ENCODE measurements around the gene MAML1.
"Not testable (repeated sequence)": the region's sequence is repeated elsewhere in the genome, so short reads cannot be mapped to it uniquely, and the experiment has no call there.

MAML1 gene

GRCh38 chr5:179732412-179732917, at the start of gene MAML1:
MAML1 (plus strand) TSS chr5:179732822; CDS start chr5:179733113, 291 bp downstream.
- peak; percentile 99 for DNase-seq

DNA sequence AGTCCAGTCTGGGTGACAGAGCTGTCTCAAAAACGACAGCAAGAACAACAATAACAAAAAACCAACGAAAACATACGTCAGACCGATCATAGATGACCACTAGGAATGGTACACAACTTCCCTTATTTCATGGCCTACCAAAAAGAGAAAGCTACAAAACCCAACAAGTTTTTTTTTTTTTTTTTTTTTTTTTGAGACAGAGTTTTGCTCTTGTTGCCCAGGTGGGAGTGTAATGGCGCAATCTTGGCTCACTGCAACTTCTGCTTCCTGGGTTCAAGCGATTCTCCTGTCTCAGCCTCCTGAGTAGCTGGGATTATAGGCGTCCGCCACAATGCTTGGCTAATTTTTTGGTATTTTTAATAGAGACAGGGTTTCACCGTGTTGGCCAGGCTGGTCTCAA, 43.4 kb upstream of the MAML1 start:
- DNase-seq: not testable (repeated sequence)

- no peak for DNase-seq
Measured at GRCh38 chr5:179694561-179694960, 38.1 kb upstream of the MAML1 start.

DNA sequence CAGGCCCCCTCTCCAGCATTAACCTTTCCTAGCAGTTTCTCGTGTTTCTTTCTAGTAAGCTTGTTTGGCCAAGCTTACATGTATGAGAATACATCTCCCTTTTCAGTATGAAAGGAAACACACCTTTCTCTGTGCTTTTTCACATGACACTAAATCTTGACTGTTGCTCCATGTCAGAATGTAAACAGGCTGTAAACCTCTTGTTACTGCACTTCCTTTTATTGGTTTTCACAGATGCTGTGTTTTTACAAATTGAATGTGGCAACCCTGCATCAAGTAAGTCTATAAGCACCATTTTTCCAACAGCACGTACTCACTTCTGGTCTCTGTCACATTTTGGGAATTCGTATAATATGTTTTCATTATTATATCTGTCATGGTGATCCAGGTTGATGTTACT, 36.0 kb upstream of the MAML1 start:
- DNase-seq: no peak

DNA sequence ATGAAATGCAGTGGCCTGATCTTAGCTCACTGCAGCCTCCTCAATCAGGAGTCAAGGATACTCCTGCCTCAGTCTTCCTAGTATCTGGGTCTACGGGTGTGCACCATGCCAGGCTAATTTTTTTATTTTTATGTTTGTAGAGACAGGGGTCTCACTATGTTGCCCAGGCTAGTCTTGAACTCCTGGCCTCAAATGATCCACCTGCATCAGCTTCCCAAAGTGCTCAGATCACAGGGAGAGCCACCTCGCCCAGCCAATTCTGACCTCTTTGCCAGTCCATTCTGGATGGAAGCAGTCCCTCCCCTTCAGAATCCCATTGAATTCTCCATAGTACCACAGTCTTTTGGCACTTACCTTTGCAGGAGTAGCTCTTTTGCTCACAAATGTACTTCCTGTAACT, 35.5 kb upstream of the MAML1 start:
- no peak for DNase-seq

GRCh38 chr5:179697543-179697942, 35.1 kb upstream of the MAML1 start:
- not testable (repeated sequence) for DNase-seq

DNA sequence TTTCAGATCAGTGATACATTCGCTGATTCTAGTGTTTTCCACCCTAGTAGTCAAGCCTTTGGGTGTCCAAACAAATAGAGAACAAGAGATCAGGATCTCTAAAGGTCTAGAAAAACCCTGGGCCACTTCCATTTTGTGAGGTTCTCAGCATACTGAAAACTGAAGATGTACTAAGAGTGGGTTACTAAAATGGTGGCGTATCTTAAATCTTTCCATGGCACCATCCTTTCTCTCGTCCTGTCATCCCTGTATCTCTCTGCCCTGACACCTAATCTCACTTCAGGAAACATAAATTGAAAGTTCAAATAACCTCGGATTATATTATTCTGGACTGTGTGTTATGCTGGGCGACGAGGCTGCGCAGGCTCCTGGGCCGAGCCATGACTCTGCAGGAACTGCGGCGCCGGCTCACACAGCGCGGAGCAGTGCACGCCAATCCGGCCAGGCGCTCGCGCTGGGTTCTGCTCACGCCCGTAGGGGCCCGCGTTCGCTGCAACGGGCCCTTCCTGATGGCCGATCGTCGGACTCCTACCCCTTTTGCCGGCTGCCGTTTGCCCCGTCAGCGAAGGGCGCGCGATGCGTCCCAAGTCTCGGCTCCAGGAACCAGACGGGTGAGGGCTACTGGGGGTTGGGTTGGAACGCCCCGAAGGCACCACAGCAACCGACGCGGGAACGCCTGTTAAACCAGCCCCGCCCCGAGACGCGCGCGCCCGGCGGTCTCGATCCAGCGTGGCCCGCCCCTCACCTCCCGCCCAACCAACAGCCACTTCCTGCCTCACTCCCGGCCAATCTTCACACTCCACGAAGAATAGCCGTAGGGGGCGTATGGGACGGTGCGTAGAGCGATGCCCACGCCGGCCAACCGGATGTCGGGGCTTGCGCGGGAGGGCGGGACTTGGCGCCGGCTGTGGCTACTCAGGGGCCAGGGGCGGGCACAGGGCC, 34.4 kb upstream of the MAML1 start:
- DNase-seq: peak; percentile 99

GRCh38 chr5:179698935-179699615, 33.5 kb upstream of the MAML1 start, which contains the start of gene CANX:
CANX (plus strand) TSS chr5:179698967; CDS start chr5:179705682, 6,715 bp downstream.
- no peak for DNase-seq

- peak; percentile 47 for DNase-seq
Measured at GRCh38 chr5:179699616-179700237, 32.9 kb upstream of the MAML1 start.

DNA sequence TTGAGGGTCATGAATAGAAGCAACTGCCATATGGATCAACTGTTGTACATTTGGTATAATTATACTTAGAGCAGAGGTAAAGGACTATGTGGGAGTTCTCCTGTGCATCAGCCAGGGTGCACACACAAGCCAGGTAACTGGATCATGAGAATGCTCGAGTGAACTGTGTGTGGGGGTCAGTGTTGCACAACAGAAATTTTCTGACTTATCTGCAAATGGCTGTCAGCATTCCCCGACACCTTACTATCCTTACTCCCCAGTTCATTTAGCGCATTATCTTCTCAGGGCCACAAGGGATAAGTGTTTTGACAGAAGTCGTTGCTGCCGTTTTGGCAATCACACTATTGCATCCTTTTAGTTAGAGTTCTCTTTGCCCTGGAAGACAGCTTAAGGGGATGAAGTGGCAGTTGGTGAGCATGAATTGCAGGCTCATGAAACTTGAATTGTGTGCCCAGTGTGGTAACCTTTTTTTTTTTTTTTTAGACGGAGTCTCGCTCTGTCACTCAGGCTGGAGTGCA, 32.2 kb upstream of the MAML1 start:
- DNase-seq: no peak

- no peak for DNase-seq
Measured at GRCh38 chr5:179716286-179716685, 16.3 kb upstream of the MAML1 start.

GRCh38 chr5:179720222-179720621, 12.4 kb upstream of the MAML1 start:
- no peak for DNase-seq

- no peak for DNase-seq
Measured at GRCh38 chr5:179724163-179724562, 8.5 kb upstream of the MAML1 start.

DNA sequence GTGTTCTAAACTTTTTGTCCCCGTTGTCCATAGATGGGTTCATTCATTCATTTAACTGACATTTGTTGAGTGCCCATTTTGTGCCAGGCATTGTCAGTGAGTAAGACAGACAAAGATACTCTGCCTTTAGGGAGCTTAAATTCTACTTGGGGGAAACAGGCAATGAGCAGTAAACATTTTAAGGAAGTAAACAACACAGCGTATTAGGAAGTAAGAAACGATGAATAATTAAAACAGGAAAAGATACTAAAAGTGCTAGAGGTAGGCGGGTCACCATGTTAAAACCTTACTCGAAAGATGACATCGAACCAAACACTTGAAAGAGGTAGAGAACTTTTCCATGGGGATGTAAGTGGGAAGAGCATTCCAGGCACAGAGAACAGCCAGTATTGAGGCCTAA, 5.5 kb upstream of the MAML1 start:
- no peak for DNase-seq

- DNase-seq: no peak
Measured at GRCh38 chr5:179729303-179729702, 3.3 kb upstream of the MAML1 start.

DNA sequence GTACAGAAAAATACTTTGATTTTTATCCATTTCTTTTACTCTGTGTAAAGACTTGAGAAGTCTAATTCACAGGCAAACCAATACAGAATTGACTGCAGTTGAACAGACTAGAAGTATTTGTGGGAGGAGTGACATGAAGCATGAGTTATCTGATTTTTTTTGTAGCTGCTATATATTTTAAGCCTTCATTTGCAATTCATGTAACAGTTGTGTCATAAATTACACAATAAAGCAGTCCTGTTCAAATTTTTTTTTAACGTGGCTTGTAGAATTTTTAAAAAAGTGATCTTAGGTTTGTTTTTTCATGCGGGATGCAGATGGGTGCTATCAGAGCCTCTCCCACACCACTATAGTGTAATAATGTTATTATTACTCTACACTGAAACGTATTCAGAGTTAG, 2.9 kb upstream of the MAML1 start:
- no peak for DNase-seq

GRCh38 chr5:179730356-179730755, 2.3 kb upstream of the MAML1 start:
- no peak for DNase-seq

GRCh38 chr5:179730852-179731251, 1.8 kb upstream of the MAML1 start:
- no peak for DNase-seq

GRCh38 chr5:179731791-179732411, 721 bp upstream of the MAML1 start:
- peak; percentile 37 for DNase-seq

GRCh38 chr5:179732918-179733771, 523 bp downstream of the MAML1 start:
- no peak for DNase-seq

- no peak for DNase-seq
Measured at GRCh38 chr5:179733772-179734126, 1.1 kb downstream of the MAML1 start.
